Hematopoietic multipotent progenitor cell (in vitro differentiated cells): Measurements from ENCODE around the gene MAP4K5. TPM values are rescaled to one million over a fixed set of nuclear protein-coding genes. Genes with fewer than 3 reads are reported as not detected.
A peak's percentile ranks its signal among the peaks of the same experiment; 100 is the strongest.

Source experiments
- DNase-seq, 3 donors: peaks; one replicate each; pipeline ENCODE4 v3.0.0-alpha.2; 2011 to 2015; ENCODE audit warnings: low read depth in 2 of 3, low spot score in 2 of 3
- total RNA-seq: library from RNA; depleted of rRNA; stranded (reverse); fragments of >200 nt; gene quantifications from one replicate; pipeline ENCODE4 v1.2.3, GENCODE V29; 2012

Gene MAP4K5
- total RNA-seq, 1 donor = 64.4 TPM

GRCh38 chr14:50403419-50403818, 128.9 kb downstream of the MAP4K5 start:
- DNase-seq = peak in 2 of 3 donors; percentile 52 to 73

DNA sequence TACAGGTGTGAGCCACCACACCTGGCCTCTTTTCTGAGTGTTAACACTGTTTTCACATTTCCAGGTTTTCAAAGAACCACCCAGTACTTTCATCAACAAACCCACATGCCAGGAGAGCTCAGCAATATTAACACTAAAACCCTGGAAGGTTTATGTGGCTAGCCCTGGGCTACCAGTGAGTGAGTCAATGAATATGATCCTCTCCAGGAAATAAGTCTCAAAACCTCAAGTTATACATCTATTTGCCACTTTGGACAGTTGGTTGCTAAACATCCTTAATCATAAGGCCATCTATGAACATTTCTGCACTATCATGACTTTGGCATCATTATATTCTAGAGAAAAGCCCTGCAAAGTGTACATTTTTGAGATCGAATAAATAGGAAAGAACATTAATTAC, 129.4 kb downstream of the MAP4K5 start:
- no peak for DNase-seq

DNA sequence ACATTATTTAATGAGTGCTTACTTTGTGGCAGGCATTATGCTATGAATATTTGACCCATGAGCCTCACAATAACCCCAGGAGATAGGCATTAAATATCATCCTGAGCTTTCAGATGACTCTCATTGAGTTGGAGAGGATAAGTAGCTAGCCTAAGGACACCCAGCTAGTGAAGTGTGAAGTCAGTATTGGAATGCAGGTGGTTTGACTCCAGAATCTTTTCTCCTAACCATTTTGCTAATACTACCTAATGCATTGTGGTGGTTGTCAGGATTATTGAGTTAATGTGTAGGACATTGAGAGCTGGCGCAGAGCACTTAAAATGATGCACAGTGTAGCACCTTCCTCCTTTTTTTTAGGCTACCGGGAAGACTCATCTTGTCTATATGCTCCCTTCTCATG, 131.9 kb downstream of the MAP4K5 start:
- no peak for DNase-seq

- DNase-seq = peak in 1 of 3 donors; percentile 50
Observed at GRCh38 chr14:50399251-50400032, 132.9 kb downstream of the MAP4K5 start.

DNA sequence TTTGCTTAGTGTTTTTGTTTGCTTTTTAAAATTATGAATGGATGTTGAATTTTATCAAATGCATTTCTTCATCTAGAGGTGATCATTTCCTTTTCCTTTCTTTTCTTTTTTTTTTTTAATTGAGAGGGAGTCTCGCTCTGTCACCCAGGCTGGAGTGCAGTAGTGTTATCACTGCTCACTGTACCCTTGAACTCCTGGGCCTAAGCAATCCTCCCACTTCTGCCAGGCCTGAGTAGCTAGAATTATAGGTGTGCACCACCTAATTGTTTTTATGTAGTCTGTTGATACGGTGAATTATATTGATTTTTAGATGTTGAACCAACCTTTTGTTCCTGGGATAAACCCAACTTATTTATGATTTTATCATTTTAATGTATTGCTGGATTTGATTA, 134.2 kb downstream of the MAP4K5 start:
- no peak for DNase-seq

- no peak for DNase-seq
Observed at GRCh38 chr14:50397390-50398188, 134.8 kb downstream of the MAP4K5 start.

DNA sequence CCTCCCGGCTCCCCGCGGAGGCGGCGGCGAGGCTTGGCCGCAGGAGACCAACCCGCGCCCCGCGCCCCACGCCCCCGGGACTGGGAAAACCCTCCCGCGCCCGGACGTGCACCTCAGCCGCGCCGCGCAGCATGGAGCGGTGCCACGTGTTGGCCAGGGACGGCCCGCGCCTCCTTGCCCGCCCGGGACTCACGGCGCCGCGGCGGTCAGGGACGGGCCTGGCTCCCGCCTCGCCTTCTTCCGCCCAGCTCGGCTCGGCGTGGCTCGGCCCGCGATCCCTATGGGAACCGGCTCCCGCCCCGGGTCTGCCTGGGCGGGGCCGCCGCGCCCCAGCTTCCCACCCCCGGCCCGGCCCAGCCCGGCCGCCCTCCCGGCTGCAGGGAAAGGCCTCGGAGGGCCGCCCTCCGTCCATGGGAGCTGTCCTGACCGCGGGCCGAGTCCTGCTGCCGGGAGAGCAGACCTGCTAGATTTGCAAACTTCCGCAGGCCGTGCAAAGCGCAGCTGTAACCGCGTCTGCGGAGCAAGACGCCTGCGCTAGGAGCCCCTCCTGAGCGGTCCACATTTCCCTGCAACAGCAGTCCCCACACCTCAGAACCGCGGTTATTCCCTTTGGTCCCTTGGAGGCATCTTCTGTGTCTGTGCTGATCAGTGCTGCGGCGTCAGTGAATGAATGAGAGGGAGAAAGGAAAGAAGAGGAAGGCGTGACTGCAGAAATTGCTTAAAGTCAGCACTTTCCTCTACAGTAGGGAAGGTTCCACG, 135.6 kb downstream of the MAP4K5 start, which contains the start of gene CDKL1:
CDKL1 (minus strand) TSS at position 251 of the 759 bp plus-strand sequence. CDS start 1,013 bp downstream, outside the sequence.
- peak in 2 of 3 donors; percentile 31 to 36 for DNase-seq

DNA sequence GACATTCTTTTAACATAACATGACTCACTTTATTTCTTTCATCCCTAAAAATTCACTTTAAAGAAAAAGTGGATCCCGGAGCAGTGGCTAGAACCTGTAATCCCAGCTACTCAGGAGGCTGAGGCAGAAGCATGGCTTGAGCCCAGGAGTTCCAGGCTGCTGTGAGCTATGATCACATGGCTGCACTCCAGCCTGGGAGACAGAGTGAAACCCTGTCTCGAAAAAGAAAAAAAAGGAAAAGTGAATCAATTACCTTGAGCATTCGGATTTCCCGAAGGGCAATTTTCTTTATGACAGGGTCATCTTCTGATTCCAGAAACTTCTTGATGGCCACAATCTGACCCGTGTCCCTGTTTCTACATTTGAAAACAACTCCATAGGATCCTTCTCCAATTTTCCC, 136.9 kb downstream of the MAP4K5 start:
- no peak for DNase-seq

- no peak for DNase-seq
Observed at GRCh38 chr14:50394713-50395112, 137.7 kb downstream of the MAP4K5 start.

DNA sequence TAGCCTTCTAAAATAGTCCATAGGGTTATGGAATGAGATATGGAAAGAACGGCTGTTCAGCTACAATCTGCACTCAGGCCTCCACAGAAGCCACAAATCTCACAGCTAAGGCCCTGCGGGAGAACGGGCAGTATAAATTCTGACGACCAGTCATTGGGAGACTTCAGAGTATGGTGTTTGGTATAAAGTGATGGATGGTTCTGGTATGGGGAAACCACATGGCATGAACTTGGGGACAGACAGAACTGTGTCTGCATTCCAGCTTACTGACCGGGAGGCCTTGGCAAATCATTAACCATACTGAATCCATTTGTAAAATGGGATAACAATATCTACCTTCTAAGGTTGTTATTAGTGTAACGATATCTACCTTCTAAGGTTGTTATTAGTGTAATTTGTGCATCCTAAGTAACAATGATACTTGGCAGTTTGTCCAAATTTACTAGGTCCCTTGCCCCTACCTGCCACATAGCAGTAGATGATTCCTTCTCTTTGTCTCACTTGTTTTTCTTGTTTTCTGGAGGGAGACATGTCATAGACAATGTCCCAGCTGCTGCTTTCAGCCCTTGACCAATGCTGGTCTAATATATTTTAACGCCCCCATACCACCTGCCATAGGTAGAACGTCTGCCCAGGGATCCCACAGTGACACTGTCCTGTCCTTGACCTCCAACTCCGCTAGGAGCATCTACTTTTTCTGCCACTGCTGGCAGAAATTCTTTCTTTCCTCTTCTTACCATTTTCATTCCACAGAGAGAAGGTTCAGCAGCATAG, 142.5 kb downstream of the MAP4K5 start:
- no peak for DNase-seq

DNA sequence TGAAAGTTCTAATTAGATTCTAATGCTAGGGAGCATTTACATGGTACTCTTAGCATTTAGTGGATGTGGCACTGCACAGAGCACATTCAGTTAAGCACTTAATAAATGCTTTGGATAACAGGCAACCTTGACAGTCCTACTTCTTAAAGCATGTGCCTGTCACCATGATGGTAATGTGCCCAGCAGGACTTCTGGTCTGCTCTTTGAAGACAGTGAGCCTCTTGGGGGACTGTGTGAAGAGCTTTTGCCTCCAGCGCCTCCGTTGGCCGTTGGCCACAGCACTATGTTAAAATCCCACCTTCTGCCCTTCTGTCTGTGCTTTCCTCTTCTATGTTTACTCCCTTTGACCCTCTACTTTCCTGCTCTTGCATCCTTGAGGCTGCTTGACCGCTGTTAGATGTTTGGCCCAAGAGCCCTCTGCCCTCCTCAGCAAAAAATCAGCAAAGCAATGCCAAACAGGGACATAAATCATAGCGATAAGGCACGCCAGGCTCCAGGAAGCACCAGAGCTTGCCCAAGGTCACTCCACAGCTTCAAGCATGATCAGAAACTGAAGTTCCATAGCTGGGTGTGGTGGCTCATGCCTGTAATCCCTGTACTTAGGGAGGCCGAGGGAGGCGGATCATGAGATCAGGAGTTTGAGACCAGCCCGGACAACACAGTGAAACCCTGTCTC, 144.0 kb downstream of the MAP4K5 start:
- DNase-seq = no peak

DNA sequence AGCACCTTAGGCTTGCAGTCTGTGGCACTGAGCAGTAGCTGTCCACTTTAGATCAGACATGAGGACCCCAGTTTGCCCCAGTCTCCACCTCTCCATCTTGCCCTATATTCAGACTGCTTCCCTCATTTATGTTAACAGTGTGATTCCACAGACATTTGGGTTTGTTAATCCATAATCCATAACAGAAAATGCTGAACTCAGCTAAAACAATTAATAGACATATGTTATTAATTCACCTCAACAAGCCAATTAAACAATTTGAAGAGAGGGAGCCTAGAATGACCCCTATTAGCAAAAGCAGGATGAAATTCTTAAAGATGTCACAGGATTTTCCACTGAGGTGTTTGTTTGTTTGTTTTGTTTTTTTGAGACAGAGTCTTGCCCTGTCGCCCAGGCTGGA, 144.8 kb downstream of the MAP4K5 start:
- no peak for DNase-seq

- no peak for DNase-seq
Observed at GRCh38 chr14:50383618-50384225, 148.6 kb downstream of the MAP4K5 start.

GRCh38 chr14:50381823-50382287, 150.5 kb downstream of the MAP4K5 start:
- no peak for DNase-seq

DNA sequence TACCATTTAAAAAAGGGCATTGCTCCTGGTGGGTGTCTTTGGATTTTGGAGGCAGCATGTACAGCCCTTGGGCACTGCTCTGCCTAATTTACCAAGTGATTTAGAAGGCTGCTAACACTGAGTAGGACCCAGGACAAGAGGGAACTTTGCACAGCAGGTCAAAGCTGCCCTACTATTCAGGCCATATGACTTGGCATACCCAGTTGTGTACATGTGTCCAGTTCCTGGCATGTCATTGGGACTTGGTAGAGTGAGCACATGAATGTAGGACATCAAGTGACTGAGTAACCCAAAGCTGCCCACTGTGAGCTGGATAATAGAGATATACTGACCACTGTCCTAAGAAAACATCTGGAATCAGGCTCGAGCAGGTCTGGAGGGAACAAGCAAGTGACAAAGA, 151.4 kb downstream of the MAP4K5 start:
- no peak for DNase-seq

GRCh38 chr14:50380455-50380854, 151.9 kb downstream of the MAP4K5 start:
- DNase-seq = no peak

DNA sequence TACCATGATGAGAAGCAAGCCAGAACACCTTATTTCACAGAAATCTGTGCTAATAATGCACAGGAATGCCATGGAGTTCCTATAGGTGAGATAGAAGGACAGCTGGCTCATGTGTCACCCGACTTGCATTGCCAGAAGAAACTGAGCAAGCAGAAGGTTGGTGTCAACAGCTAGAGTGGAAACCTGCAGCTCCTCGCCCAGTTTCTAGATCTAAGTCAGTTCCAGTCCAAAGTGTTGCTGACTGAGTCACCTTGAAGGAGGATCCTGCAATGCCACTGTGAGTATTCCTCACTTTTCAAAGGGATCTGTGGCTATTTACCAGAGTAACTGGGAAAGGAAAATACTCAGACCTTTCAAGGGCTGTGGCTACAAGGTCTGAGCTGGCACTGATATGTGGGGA, 152.8 kb downstream of the MAP4K5 start:
- DNase-seq = no peak

DNA sequence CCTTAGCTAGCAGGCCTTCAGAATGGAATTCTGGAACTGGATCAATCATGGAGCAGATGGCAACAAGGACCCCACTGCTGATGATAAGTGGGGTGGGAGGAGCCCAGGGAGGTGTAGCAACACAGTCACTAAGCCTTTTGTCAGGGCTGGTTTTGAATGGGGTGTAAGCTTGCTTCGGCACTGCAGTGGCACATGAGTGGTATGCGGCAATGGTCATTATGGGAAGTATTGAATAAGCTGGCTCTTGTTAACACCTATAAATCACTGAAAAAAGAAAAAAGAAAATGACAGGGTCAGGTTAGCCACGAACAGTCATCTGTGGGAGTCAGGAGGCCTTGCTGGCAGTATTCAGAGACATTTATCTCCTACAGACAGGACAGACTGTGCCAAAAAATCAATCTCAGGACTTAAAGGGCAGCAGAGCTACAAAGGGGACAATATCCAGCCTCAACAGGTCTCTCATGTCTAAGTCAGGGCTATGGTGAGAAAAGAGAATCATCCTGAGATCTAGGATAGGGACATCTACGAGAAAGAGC, 154.8 kb downstream of the MAP4K5 start:
- DNase-seq = no peak

DNA sequence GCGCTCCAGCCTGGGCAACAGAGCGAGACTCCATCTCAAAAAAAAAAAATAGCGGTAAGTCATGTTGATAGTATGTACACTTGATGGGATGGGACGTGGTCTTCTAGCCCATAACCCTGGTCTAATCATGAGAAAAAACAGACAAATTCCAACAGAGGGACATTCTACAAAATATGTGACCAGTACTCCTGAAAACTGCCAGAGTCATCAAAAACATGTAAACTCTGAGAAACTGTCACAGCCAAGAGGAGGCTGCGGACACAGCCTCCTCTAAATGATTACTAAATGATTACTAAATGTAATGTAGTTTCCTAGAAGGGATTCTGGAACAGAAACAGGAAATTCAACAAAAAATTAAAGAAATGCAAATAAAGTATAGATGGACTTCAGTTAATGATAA, 156.6 kb downstream of the MAP4K5 start:
- no peak for DNase-seq
